K562 (cell line): ENCODE results near the gene ATE1. TPM values are rescaled to one million over a fixed set of nuclear protein-coding genes. Genes with fewer than 3 reads are reported as not detected.

ENCODE experiments used
- ATAC-seq: fragments of 200-7000 bp; cut with Tn5 transposase; 3 replicates; pipeline ENCODE4 v1.9.1; 2020; ENCODE audit warnings: moderate library complexity
- BruUV-seq: library from RNA; stranded (reverse); fragments of 400-500 nt; replicated peaks from 2 replicates; lab custom pipeline; 2021; lab: Mats Ljungman, UMichigan
- CTCF ChIA-PET: fragments of 300-600 bp; formaldehyde crosslinking; extraction: SDS; loops from one replicate; lab custom pipeline; 2021; ENCODE audit warnings: low intra/inter-chr PET ratio; lab: Yijun Ruan, JAX
- POLR2A ChIA-PET: fragments of 300-600, 350-650 bp; sonication (Branson Sonifier 250); formaldehyde crosslinking; extraction: SDS; loops from one replicate; lab custom pipeline; 2021; ENCODE audit warnings: antibody characterized with exemption, inconsistent platforms; lab: Yijun Ruan, JAX
- DNase-seq, 4 experiments: peaks; one replicate each; pipeline versions ENCODE4 v3.0.0 to v3.0.0-alpha.2; 2011 to 2018; ENCODE audit warnings: low spot score in 3 of 4, mixed read lengths in 3 of 4; ENCODE audit errors: extremely low read depth in 1 of 4
- FAIRE-seq: peaks from 2 replicates; lab custom pipeline; 2011; peaks lifted over from hg19 to GRCh38; lab: Jason Lieb, UNC
- H2AFZ ChIP-seq: 2 replicates; pipeline ENCODE4 v1.6.0; 2011; ENCODE audit warnings: low read depth, low read length, control low read depth, inconsistent platforms
- H3K27ac ChIP-seq: fragments of 200-600 bp; 3 replicates; pipeline ENCODE4 v1.8.0; 2011; ENCODE audit warnings: low read depth, mild to moderate bottlenecking, control low read depth, inconsistent platforms, low read length, moderate library complexity, mixed read lengths; ENCODE audit errors: extremely low read depth
- H3K27me3 ChIP-seq, 2 experiments: fragments of 300-600 bp in 1 of 2; 2 replicates in 1 of 2; 3 replicates in 1 of 2; pipeline versions ENCODE4 v1.6.0 to v1.8.0; 2011; ENCODE audit warnings: inconsistent platforms in 2 of 2, low read length in 2 of 2, mild to moderate bottlenecking in 1 of 2, mixed read lengths in 1 of 2, moderate library complexity in 1 of 2; ENCODE audit not compliant: control insufficient read depth in 2 of 2, insufficient read depth in 2 of 2
- H3K36me3 ChIP-seq: fragments of 300-600 bp; 3 replicates; pipeline ENCODE4 v1.8.0; 2011; ENCODE audit warnings: mild to moderate bottlenecking, low read length, inconsistent platforms; ENCODE audit not compliant: control insufficient read depth, insufficient read depth
- H3K4me1 ChIP-seq, 2 experiments: fragments of 200-600 bp in 1 of 2; replicated peaks in 1 of 2; 2 replicates in 1 of 2; 3 replicates in 1 of 2; pipeline versions ENCODE4 v1.5.1 to v1.8.0; 2011; ENCODE audit warnings: inconsistent platforms in 2 of 2, low read length in 2 of 2, mild to moderate bottlenecking in 1 of 2, mixed read lengths in 1 of 2, moderate library complexity in 1 of 2; ENCODE audit not compliant: control insufficient read depth in 2 of 2, insufficient read depth in 2 of 2
- H3K4me2 ChIP-seq: 2 replicates; pipeline ENCODE4 v1.6.1; 2011; ENCODE audit warnings: low read length, control low read depth, inconsistent platforms, mixed read lengths; ENCODE audit not compliant: insufficient read depth
- H3K4me3 ChIP-seq: fragments of 200-600 bp; sonication (generic), shearing (Covaris generic); 2 replicates; pipeline ENCODE4 v1.5.1; 2016; ENCODE audit warnings: control low read depth, inconsistent platforms
- H3K79me2 ChIP-seq: fragments of 200-600 bp; 3 replicates; pipeline ENCODE4 v1.8.0; 2011; ENCODE audit warnings: low read length, inconsistent platforms; ENCODE audit not compliant: control insufficient read depth, insufficient read depth
- H3K9ac ChIP-seq, 2 experiments: 2 replicates each; pipeline versions ENCODE4 v1.6.0 to v1.6.1; 2011; ENCODE audit warnings: low read depth in 2 of 2, low read length in 2 of 2, control low read depth in 1 of 2, inconsistent platforms in 1 of 2, mild to moderate bottlenecking in 1 of 2, mixed read lengths in 1 of 2; ENCODE audit not compliant: insufficient read depth in 1 of 2
- H3K9me1 ChIP-seq: one replicate; pipeline ENCODE4 v1.6.0; 2011; ENCODE audit warnings: inconsistent platforms, mild to moderate bottlenecking, low read length, moderate library complexity; ENCODE audit not compliant: control insufficient read depth, insufficient read depth
- H3K9me3 ChIP-seq: replicated peaks from 2 replicates; pipeline ENCODE4 v1.5.1; 2011; ENCODE audit warnings: low read depth, low read length, inconsistent platforms; ENCODE audit not compliant: control insufficient read depth, insufficient read depth
- H4K20me1 ChIP-seq: replicated peaks from 2 replicates; pipeline ENCODE4 v1.6.1; 2011; ENCODE audit warnings: low read length, inconsistent platforms, mixed read lengths; ENCODE audit not compliant: control insufficient read depth, insufficient read depth
- CBX8 ChIP-seq: fragments of 200-600 bp; sonication (generic); IDR thresholded peaks from 2 replicates; pipeline ENCODE4 v1.6.1; 2012; ENCODE audit warnings: borderline replicate concordance, mixed run types, low read depth, mild to moderate bottlenecking, moderate library complexity, mixed read lengths, low read length, control low read depth, inconsistent platforms; ENCODE audit not compliant: poor library complexity, severe bottlenecking; ENCODE audit errors: extremely low read depth
- CXXC5 ChIP-seq: fragments of 250-450 bp; sonication (Bioruptor Pico); IDR thresholded peaks from 2 replicates; pipeline ENCODE4 v1.8.0; 2022; ENCODE audit warnings: inconsistent platforms, mild to moderate bottlenecking, moderate library complexity
- HNRNPL ChIP-seq: fragments of 200-400 bp; formaldehyde crosslinking; IDR thresholded peaks from 2 replicates; pipeline ENCODE4 v1.6.1; 2017; ENCODE audit warnings: low read depth, mild to moderate bottlenecking, low read length
- HOXB6 ChIP-seq: fragments of 250-450 bp; sonication (Bioruptor Pico); IDR thresholded peaks from 2 replicates; pipeline ENCODE4 v1.5.1; 2022; ENCODE audit warnings: mild to moderate bottlenecking, borderline replicate concordance
- ZNF24 ChIP-seq: fragments of 450-650 bp; IDR thresholded peaks from 2 replicates; pipeline ENCODE4 v1.6.1; 2016
- ZNF280B ChIP-seq: fragments of 250-450 bp; sonication (Bioruptor Pico); IDR thresholded peaks from 2 replicates; pipeline ENCODE4 v1.5.1; 2021; ENCODE audit warnings: mild to moderate bottlenecking
- WGBS: fragments of 100-300 bp; shearing (Covaris generic); methylation state at CpG from one replicate; pipeline ENCODE4 v1.1.6; 2016; ENCODE audit warnings: low coverage, mixed read lengths; ENCODE audit not compliant: insufficient coverage; ENCODE audit errors: missing lambda C conversion rate; 5-methylcytosine and 5-hydroxymethylcytosine counted together
- in situ Hi-C: fragments of 300-500 bp; cut with MboI; formaldehyde crosslinking; loops from 4 replicates; pipeline ENCODE4 v1.15.0; 2018; ENCODE audit warnings: inconsistent platforms, mixed read lengths
- intact Hi-C: fragments of 100-400 bp; cut with micrococcal nuclease; formaldehyde crosslinking; loops from 2 replicates; pipeline ENCODE4 v1.14.2; 2022
- polyA plus RNA-seq, 8 experiments: library from polyadenylated mRNA; depleted of rRNA in 4 of 8; stranded (reverse) in 5 of 8; unstranded in 3 of 8; fragments of >200 nt; fragmentation: Nextera tagmentation in 2 of 8; fragmentation: Illumina TruSeq in 1 of 8; extraction: Ambion mirVana in 2 of 8; extraction: Trizol in 1 of 8; gene quantifications; 2 replicates each; pipeline versions ENCODE4 v1.2.1 to v1.2.3, GENCODE V29; 2011 to 2014; ENCODE audit warnings: inconsistent platforms in 1 of 8, missing spikeins in 1 of 8
- total RNA-seq, 7 experiments: library from RNA; depleted of rRNA in 6 of 7; stranded (reverse); fragments of >200 nt in 6 of 7; fragmentation: Illumina TruSeq in 2 of 7; extraction: Trizol in 2 of 7; gene quantifications; 2 replicates each; pipeline versions ENCODE4 v1.2.1 to v1.2.3, GENCODE V29; 2011 to 2021; ENCODE audit warnings: low replicate concordance in 1 of 7
- TF ChIP-seq, protein P1 (sequence below): fragments of 450-650 bp; formaldehyde crosslinking; IDR thresholded peaks from 2 replicates; pipeline ENCODE4 v1.4.0; 2022; ENCODE audit warnings: missing genetic modification characterization

ATE1 gene
- total and polyA plus RNA-seq, 9 of the 15 experiments (the other 6 are each of a cell fraction or from before 2014, with no cell fraction given): 3.0 to 14.2 (median 8.8) TPM

DNA sequence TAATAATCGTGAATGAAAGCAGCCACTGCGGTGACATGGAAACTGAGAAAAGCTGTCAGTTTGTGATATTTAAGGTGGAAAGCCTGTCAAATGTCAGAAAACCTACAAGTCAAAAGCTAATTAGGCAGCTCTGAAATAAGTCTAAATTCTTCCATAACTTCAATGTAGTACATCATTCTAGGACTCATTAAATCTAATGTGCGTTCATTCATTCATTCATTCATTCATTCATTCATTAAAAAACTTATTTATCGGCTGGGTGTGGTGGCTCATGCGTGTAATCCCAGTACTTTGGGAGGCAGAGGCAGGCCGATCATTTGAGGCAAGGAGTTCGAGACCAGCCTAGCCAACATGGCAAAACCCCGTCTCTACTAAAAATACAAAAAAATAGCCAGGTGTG is 79.7 kb downstream of the ATE1 start:
- in situ Hi-C loops: no loop called here
- H3K27ac ChIP-seq: no peak overlapping the region
- POLR2A ChIA-PET: no interaction called here
- no peak overlapping the region for H3K4me2 ChIP-seq
- H2AFZ ChIP-seq: no peak overlapping the region
- no peak overlapping the region for H3K9ac ChIP-seq
- TF ChIP-seq HOXB6 (CRISPR knock-in tag) (no peak), CBX8 (no peak), ZNF280B (no peak), ZNF24 (peak; percentile 87), HNRNPL (no peak), CXXC5 (CRISPR knock-in tag) (no peak)
- TF ChIP-seq, protein P1, sequence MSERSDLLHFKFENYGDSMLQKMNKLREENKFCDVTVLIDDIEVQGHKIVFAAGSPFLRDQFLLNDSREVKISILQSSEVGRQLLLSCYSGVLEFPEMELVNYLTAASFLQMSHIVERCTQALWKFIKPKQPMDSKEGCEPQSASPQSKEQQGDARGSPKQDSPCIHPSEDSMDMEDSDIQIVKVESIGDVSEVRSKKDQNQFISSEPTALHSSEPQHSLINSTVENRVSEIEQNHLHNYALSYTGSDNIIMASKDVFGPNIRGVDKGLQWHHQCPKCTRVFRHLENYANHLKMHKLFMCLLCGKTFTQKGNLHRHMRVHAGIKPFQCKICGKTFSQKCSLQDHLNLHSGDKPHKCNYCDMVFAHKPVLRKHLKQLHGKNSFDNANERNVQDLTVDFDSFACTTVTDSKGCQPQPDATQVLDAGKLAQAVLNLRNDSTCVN (CRISPR knock-in tag): no peak
- TF ChIP-seq, all 486 proteins: peak for 1
- H4K20me1 ChIP-seq: no peaks in the 10 kb centered on the region
- DNase-seq (no peak), FAIRE-seq (no peak), ATAC-seq (no peak)
- CTCF ChIA-PET: no interaction called here
- H3K79me2 ChIP-seq: no peaks in the 10 kb centered on the region
- no peaks in the 10 kb centered on the region for H3K4me1 ChIP-seq
- H3K4me3 ChIP-seq: no peak overlapping the region
- H3K9me3 ChIP-seq: no peaks in the 10 kb centered on the region
- intact Hi-C loops: no loop called here
- H3K27me3 ChIP-seq: no peaks in the 10 kb centered on the region
- 86% methylated on average over 7 of the region's 8 CpGs for WGBS
- BruUV-seq: no TSS peak
- no peaks in the 10 kb centered on the region for H3K9me1 ChIP-seq
- no peaks in the 10 kb centered on the region for H3K36me3 ChIP-seq
